NOMO-1 treated with dmso at 0.1 percent for 144 hours (cell line): ENCODE data around the gene DBX1.

Source experiments
- DNase-seq: peaks from one replicate; lab custom pipeline; 2025; ENCODE audit not compliant: unreplicated experiment; lab: John Stamatoyannopoulos, UW

DBX1 gene

GRCh38 chr11:20126724-20127123 is 33.6 kb downstream of the DBX1 start:
- DNase-seq = no peak

DNA sequence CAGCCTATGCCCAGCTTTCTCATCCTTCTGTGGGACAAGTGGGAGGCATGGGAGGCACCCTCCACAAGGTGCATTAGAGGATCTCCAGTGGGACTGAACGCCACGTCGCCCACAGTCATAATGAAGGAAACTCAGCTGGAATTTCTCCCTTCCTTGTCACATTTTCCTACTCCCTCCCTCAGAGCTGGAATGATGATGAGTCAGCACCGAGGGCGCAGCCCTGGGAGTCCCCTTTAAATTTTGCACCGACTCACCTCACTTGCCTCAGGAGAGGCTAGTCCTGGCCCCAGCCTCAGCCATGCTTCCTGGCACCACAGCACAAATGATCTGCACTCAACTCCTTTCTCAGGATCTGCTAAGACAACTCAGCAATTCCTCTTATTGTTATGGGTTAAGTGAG is 34.3 kb downstream of the DBX1 start:
- DNase-seq = no peak

GRCh38 chr11:20122131-20122530 is 38.1 kb downstream of the DBX1 start:
- DNase-seq = no peak

DNA sequence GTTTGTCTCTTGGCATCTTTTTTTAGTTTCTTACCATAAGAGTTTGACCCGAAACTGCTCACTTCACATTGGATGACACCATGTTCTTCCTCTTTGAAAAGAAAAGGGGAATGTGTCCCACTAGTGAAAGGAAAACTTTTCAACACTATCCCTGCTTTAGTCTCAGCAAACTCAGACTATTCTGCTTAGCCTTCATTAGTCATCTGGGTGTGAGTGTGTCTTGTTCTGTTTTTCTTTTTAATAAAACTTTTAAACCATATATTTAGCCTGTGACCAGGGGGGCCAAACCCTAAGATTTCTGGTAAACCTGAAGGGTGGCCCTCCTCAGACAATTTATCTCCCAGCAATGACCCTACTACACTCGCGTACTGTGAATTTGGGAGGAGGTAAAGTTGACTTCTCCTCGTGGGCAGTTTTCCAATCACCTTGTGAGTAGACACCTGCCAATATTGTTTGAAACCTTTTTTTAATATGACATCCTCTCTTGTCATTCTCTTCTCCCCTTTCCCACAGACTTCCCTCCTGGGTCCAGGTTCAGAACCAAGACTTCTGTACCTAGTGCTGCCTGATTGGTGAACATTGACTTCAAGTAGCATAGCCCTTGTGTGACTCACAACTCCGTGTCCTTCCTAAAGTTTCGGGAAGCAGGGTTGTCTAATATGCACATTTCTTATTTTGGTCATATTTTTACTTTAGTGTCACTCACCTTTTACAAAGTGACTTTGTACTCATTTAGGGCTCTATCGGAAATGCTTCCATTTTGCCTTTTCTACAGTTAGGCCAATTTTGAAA is 39.9 kb downstream of the DBX1 start:
- no peak for DNase-seq

DNA sequence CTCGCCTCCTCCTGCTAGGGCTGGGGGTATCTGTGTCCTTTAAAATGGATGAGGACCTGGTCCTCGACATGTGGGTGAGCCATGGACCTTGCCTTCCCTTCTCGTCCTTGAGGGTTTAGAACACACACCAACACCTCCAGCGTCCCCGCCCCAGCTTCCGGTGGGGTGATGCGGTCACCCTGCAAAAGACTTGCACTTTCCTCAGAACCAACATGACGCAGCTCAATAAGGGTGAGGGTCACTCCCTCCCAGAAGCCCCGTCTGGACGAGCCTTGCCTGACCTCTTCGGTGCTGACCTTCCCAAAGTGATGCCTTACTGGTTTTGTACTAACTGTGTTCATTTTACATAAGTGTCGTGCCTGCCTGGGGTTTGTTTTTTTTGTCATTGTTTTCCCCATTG is 41.0 kb downstream of the DBX1 start:
- DNase-seq = no peak

- no peak for DNase-seq
Observed at GRCh38 chr11:20118209-20118608, 42.1 kb downstream of the DBX1 start.

DNA sequence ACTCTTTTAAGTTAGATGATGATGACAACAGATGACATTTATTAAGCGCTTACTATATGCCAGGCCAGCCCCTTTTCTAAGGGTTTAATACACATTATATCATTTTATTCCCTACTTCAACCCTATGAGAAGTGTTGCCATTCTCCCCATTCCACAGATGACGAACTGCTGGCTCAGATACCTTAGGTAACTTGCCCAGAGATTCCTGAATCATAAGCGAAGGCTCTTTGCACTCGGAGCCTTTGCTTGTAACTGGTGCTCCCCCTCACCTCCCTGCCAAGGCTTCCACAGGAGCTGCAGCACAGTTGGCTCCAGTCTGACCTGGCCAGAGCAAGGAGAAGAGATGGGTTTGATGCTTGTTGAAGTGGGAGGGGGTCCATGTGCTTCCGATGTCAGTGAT is 43.0 kb downstream of the DBX1 start:
- DNase-seq = no peak

DNA sequence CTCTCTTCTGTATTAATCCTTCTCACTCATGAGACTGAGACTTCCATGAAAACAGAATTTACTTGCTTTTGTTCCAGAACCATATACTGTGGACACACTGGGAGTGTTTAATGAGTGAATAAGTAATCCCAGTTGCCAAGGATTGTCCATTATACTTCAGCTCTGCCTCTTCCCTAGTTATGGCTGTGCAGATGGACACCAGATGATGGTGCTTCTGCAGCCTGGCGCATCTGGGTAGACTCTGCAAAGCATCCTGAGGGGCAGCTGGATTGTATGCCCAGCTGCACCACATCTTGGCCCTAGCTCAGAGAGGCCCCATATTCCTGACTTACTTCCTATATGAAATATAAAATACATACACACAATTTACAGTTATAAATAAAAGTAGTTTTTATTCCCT is 43.5 kb downstream of the DBX1 start:
- no peak for DNase-seq

DNA sequence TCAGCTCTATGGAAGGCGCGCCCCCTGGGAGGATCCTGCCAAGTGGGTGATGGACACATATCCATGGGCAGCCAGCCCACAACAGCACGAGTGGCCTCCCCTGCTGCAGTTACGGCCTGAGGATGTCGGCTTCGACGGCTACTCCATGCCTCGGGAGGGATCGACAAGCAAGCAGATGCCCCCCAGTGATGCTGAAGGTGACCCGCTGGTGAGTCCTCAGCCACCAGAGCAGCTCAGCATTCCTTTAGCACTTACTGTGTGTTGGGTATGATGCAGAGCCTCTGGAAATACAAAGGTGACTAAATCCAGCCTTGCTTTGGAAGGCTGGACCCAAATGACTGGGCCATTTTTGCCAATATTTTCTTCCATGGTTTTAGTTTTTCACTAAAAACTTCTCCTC is 45.7 kb downstream of the DBX1 start:
- DNase-seq = no peak

GRCh38 chr11:20113149-20113438 is 47.2 kb downstream of the DBX1 start:
- no peak for DNase-seq

- DNase-seq = peak; percentile 31
Observed at GRCh38 chr11:20112291-20113148, 47.8 kb downstream of the DBX1 start.

DNA sequence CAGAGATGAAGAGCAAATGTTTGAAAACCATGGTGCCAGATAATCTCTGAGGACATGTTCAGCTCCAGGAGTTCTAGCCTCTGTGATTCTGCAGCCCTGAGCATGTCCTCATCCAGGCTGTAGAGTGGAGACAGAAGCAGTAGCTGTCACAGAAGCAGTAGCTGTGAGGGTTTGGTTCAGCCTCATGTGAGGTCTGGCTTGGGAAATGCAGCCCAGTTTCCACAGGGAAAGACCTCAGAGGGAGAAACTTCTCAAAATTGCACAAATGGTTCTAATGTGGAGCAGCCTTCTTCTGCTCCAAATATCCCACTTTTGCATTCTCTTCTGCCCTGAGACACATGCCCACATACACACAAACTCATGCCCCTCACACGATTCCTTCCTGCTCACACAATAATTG is 48.4 kb downstream of the DBX1 start:
- no peak for DNase-seq

DNA sequence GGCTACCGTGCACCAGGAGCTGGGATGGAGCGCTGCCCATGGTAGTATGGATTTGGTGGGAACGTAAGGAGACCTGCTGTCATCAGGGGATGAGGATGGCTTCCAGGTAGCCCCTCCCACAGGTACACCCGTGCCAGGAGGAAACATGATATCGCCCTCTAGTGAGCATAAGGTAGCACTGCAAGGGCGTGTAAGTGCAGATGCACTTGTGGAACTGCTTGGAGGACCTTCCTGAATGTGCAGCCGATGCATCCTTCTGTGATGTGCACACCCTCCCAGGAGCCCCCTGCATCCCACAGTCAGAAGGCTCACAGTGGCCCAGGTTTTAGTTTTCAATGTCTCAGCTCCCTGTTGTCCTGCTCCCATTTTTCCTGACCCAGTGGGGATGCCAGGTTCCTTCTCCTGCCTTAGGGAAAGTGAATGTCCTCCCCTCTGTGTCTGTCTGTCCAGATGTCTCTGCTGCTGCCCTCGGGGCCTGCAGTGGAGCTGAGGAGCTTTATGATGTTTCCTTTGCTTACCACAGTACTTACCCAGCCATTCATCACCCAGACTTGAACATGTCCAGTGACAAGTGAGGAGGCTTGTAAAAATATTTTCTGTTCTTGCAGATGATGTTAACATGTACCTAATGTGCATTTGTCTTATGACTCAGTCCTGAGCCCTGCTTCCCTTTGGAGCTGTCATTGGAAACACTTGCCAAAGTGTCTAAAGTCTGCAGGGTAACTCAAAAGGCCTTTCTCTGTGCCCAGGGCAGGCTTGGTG is 49.2 kb downstream of the DBX1 start:
- DNase-seq = no peak

GRCh38 chr11:20109731-20110445 is 50.4 kb downstream of the DBX1 start:
- DNase-seq = no peak
